Bronchial epithelial cell (primary cell): ENCODE data around the gene GJD3. TPM values are rescaled to one million over a fixed set of nuclear protein-coding genes. Genes with fewer than 3 reads are reported as not detected.
A peak's percentile ranks its signal among the peaks of the same experiment; 100 is the strongest.

Experiments used
- DNase-seq: peaks from one replicate; pipeline ENCODE4 v3.0.0-alpha.2; 2010; ENCODE audit warnings: low read depth
- FAIRE-seq: peaks from 2 replicates; lab custom pipeline; 2011; peaks lifted over from hg19 to GRCh38; lab: Jason Lieb, UNC
- H3K27me3 ChIP-seq: 2 replicates; pipeline ENCODE4 v1.5.1; 2011; ENCODE audit warnings: low read length; ENCODE audit not compliant: control insufficient read depth, insufficient read depth
- H3K36me3 ChIP-seq: 2 replicates; pipeline ENCODE4 v1.5.1; 2011; ENCODE audit warnings: low read length; ENCODE audit not compliant: control insufficient read depth, insufficient read depth
- H3K4me3 ChIP-seq: 2 replicates; pipeline ENCODE4 v1.5.1; 2011; ENCODE audit warnings: mild to moderate bottlenecking, low read depth, low read length, control low read depth
- total RNA-seq: library from RNA; depleted of rRNA; stranded (reverse); fragments of >200 nt; gene quantifications from 2 replicates; pipeline ENCODE4 v1.2.1, GENCODE V29; 2014
- TF ChIP-seq, protein P1 (sequence below): IDR thresholded peaks from 2 replicates; pipeline ENCODE4 v1.5.1; 2011; ENCODE audit warnings: mild to moderate bottlenecking, moderate library complexity, low read length, control low read depth, inconsistent platforms; ENCODE audit not compliant: insufficient read depth, severe bottlenecking

Gene GJD3
- total RNA-seq, 1 donor from 2014 or later = 0.53 TPM

- H3K27me3 ChIP-seq = no peaks in the 10 kb centered on the region
- DNase-seq (no peak), FAIRE-seq (no peak)
- TF ChIP-seq, protein P1, sequence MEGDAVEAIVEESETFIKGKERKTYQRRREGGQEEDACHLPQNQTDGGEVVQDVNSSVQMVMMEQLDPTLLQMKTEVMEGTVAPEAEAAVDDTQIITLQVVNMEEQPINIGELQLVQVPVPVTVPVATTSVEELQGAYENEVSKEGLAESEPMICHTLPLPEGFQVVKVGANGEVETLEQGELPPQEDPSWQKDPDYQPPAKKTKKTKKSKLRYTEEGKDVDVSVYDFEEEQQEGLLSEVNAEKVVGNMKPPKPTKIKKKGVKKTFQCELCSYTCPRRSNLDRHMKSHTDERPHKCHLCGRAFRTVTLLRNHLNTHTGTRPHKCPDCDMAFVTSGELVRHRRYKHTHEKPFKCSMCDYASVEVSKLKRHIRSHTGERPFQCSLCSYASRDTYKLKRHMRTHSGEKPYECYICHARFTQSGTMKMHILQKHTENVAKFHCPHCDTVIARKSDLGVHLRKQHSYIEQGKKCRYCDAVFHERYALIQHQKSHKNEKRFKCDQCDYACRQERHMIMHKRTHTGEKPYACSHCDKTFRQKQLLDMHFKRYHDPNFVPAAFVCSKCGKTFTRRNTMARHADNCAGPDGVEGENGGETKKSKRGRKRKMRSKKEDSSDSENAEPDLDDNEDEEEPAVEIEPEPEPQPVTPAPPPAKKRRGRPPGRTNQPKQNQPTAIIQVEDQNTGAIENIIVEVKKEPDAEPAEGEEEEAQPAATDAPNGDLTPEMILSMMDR = no peak
- no peak overlapping the region for H3K4me3 ChIP-seq
- peaks cover 4% of the 10 kb centered on the region for H3K36me3 ChIP-seq
Observed at GRCh38 chr17:40346765-40347158, 17.8 kb downstream of the GJD3 start.

- FAIRE-seq (no peak), DNase-seq (no peak)
- Histone ChIP-seq H3K36me3 (peaks cover 4% of the 10 kb centered on the region), H3K27me3 (no peaks in the 10 kb centered on the region), H3K4me3 (no peak overlapping the region)
- TF ChIP-seq, protein P1 = no peak
Observed at GRCh38 chr17:40345994-40346764, 18.4 kb downstream of the GJD3 start.

DNA sequence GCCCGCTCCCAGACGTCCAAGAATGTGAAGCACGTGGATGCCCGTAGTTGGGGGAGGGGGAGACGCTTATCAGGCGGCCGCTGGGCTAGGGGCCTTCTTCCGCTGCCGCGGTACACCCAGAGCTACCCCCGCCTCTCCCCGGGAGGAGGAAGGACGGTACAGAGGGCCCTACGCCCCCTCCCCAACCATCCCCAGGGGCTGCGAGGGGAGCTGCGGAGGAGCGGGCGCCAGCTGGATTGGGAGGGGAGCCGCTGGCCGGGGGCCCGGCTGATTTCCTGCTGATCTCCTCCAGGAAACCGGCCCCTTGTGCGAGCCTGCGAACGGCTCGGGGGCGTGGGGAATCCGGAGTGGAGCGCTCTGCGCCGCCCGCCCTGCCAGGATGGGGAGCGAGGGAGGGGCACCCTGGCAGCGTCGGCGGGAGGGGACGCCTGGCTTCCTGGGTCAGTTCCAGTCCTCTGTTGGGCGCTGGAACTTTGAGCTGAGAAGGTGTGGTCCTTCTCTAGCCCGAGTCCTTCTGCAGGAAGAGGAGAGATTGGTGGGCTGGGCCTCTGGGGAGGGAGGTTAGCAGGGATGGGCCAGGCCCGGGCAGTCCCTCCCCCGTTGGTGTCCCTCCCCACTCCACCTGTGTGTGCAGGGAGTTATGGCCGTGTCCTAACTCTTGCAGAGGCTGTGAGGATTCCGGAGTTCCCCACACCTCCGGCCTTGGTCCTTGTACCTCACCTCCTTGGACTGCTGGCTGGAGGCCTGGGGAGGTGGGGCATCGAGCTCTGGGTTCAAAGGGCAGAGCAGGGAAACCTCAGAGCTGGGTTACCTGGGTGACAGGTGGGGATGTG lies 19.2 kb downstream of the GJD3 start:
- H3K36me3 ChIP-seq = peaks cover 2% of the 10 kb centered on the region
- FAIRE-seq = no peak
- TF ChIP-seq, protein P1 = no peak
- DNase-seq = peak; percentile 52
- H3K27me3 ChIP-seq = no peaks in the 10 kb centered on the region
- H3K4me3 ChIP-seq = peak overlapping the region; percentile 26

DNA sequence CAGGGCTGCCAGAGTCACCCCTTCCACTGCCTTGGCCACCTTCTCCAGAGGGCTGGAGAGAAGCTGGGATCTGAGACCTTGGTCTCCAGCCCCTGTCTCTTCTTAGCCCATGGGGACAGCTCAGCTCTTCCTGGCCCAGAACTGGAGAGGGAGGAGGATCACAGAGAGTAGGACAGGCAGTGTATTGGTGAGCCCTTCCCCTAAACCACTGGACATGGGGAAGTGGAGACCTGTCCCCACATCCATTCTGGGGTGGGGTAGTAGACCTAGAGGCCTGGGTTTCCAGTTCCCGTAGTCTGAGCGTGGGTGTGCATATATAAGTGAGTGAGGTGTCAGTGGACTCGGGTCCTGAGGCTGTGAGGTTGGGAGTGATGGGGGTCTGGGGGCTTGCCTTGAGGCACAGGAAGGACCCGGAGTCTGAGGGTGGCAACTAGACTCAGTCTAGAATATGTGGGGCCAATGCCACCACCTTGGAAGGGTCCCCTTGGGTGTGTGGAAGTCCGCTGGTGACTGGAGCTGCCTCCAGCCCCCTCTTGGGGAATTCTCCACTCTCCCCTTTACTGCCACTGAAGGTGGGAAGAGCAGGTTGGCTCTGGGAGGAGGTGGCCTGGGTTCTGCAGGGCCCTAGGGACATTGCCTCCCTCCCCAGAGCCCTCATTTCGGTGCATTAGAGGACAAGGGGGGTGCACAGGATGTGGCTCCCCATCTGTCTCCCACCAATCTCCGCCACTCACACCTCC lies 19.9 kb downstream of the GJD3 start:
- no peak for DNase-seq
- peak; percentile 7 for FAIRE-seq
- TF ChIP-seq, protein P1 = no peak
- Histone ChIP-seq H3K36me3 (peaks cover 2% of the 10 kb centered on the region), H3K27me3 (no peaks in the 10 kb centered on the region), H3K4me3 (peak overlapping the region; percentile 26)

GRCh38 chr17:40343219-40344119 lies 21.1 kb downstream of the GJD3 start:
- TF ChIP-seq, protein P1 = no peak
- DNase-seq (no peak), FAIRE-seq (no peak)
- Histone ChIP-seq H3K4me3 (peak overlapping the region; percentile 57), H3K36me3 (peaks cover 2% of the 10 kb centered on the region), H3K27me3 (no peaks in the 10 kb centered on the region)
